Skin of body (tissue), 2 donors: Measurements from ENCODE around the gene APOD. TPM values are rescaled to one million over a fixed set of nuclear protein-coding genes. Genes with fewer than 3 reads are reported as not detected.
"Not testable (repeated sequence)": the region's sequence is repeated elsewhere in the genome, so short reads cannot be mapped to it uniquely, and the experiment has no call there.

Experiments
- DNase-seq: peaks from one replicate; lab custom pipeline; 2025; lab: John Stamatoyannopoulos, UW
- total RNA-seq: library from RNA; depleted of rRNA; stranded (reverse); fragments of >200 nt; gene quantifications from one replicate; pipeline ENCODE4 v1.2.3, GENCODE V29; 2014

Gene APOD
- total RNA-seq, 1 donor from 2014 or later = 24.9 TPM

DNA sequence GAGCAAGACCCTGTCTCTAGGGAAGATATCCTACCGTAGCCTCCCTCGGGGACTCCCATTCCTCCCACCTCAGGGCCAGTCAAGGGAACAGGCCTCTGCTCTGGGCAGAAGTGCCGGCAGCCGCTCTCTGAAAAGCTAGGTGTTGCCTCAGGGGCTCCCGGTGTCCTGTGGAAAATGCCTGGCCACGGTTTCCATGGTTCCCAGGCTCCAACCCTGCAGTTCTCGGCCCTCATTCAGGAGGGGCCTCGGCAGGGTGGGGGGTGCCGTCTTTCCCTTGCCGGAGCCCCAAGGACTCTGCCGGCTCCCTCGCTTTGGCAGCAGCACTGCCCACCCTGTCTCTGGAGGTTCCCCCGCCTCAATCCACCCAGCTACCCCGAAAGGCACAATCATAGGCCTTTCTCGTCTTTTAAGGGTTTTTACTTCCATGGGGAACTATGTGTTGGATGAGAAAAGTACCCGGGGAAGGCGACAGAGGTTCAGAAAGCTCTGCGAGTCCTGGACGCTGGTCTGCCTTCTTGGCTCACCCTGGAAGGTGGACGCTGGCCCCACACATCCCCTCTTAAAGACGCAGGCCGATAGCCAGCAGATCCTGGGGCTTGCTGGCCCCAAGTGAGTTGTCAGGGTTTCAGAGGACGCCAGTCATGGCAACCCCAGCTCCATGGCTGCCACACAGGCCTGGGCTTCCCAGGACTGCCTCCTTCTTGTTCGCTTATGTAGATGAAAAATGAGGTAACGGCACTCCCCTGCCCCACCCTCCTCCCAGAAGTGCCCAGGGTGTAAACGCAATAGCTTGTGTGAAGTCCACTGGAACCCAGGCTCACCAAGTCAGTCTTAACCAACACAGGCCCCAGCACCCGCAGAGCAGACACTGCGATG lies 34.3 kb upstream of the APOD start:
- not testable (repeated sequence) for DNase-seq

DNA sequence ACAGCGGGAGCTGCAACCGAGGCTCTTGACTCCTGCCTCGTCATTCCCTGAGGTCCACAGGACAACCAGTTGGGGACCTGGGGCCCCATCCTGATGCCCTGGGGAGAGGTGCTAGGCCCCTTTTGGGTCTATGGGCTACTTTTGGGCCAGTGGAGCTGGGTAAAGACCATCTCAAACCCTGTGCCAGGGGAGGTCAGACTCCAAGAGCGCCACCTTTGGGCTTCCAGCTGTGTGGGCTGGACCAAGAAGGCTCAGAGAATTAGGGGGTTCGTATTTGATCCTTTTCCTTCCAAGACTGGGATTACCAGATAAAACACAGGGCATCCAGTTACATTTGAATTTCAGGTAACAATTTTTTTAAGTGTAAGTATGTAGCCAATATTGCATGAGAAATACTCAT lies 33.4 kb upstream of the APOD start:
- not testable (repeated sequence) for DNase-seq

DNA sequence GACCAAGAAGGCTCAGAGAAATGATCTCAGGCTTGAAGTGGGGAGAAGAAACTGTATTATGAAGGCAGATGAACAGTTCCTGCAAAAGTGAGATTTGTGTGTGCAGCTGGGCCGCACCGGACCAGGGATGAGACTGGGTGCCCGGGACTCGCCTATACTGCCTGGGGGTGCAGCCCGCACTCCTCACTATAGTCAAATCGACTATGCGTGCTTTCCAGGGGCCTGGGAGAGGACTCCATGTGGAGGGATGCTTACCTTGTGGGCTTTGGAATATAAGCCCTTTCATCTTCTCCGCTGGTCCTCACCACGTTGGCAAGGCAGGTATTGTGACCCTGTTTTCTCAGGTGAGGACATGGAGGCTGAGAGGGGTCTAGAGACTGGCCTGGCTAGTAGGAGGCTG lies 32.9 kb upstream of the APOD start:
- no peak for DNase-seq

DNA sequence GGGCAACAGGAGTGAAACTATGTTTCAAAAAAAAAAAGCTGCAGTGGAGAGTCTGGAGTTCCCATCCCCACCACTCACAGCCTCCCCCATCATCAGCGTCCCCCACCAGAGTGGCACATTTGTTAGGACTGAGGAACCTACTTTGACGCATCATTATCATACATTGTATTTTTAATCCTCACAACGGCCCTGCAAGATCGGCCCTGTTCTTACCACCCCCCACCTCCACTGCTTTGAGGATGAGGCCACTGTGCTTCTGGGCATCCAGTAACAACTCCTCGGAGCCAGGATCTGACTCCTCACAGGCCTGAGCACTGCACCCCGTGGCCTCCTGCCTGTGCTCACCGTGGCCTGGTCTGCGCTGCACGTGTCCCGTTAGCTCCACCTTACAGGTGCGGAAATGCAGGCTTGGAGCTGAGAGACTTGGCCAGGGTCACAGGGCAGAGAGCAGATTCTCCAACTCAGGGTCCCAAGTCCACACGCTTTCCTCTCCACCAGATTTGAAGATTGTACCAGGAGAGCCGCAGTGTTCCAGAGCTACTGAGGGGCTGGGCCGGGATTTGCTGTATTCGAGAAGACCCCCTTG lies 32.3 kb upstream of the APOD start:
- DNase-seq = not testable (repeated sequence)

DNA sequence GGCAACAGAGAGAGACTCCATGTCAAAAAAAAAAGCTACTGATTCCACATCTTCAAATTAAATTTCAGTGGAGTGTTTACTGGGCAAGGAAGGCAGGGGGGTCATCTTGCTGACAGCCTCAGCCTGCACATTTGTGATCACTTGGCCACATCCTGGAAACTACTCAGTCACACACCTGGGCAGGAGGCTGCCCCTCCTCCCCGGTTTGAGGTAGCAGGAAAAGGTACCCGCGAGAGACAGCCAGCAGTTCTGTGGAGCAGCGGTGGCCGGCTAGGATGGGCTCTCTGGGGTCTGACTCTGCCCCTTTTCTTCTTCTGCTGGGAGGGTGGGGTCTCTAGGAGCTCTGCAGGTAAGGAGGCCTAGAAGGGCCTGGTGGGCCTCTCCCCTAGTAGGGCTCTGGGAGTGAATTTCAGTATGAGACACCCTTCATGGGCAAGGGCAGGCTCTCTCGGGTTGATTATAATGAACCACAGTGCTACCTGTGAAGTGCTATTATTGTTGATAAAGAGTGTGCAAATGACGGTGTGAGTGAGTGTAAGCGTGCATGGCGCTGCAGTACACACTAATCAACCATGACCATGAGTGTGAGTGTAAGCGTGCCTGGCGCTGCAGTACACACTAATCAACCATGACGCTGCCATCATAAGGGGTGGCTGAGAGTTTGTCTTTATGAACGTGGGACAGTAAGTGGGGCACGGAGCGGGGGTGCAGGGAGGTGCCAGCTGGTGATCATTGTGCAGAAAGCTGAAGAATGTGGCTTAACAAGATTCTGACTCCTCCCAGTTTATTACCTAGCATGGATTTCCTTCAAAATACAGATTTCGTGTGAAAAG lies 31.1 kb upstream of the APOD start:
- not testable (repeated sequence) for DNase-seq

DNA sequence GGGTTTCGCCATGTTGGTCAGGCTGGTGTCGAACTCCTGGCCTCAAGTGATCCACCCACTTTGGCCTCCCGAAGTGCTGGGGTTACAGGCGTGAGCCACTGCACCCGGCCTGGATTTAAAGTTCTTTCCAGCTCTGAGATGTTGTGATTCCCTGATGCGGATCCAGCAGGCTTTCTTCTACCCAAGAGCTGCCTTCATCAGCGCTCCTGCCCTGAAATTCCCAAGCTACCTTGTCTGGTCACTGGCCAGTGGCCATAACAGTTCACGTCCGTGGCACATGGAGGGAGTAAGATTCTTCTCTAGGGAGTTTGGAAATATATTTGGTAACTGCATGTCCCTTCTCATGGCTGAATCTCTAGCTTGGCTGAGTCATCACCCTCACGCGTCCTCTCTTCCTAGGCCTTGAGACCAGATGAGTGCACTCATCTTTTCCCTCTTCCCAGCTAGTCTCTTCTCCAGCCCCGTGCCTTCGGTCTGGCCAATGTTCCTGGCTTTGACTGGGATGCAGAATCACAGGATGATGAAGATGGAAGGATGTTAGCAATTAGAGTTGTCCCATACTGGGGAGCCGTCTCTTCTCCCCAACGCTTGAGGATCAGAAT lies 29.8 kb upstream of the APOD start:
- no peak for DNase-seq

DNA sequence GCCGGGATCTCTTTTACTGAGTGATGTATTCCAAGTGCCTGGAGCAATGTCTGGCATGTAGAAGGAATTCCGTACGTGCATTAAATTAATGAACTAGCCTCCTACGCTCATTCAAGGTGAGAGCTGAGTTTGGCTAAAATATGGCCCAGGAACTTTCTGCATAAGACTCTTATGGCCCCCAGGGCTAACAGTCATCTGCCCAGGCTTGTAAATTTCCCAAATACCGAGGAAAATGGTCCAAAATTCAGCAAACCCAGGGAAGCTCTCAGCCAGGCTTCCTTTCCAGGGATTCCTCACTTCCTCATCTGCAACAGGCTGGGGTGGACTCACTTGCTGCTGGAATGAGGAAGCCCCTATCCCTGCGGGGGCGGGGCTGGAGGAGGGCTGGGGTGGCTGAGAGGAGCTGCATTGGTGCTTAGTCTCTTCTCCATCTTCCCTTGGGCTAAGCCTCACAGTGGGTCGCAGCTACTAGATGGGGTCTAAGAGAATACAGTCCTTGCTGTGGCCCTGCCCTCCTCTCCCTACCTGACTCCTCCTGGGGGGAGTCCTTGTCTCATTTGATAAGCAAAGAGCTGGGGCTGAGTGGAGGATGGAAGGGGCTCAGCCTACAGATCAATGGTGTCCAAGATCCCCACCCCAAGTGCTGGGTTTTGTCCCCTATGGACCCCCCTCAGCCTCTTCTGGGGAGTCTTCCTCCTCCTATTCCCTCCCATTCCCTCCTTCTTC lies 28.5 kb upstream of the APOD start:
- no peak for DNase-seq

DNA sequence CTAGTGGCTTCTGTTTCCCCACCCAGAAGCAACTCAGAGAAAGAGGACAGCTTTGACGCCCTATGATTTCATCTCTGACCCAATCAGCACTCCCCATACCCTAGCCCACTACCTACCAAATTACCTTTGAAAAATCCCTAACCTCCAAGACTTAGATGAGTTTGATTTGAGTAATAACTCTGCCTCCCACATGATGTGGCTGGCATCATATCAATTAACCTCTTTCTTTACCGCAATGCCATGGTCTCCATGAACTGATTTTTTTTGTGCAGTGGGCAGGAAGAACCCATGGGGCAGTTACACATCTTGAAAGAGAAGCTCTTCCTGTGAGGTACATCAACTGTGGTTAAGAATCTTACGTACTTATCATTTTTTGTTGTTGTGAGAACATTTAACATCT lies 25.5 kb upstream of the APOD start:
- DNase-seq = no peak

DNA sequence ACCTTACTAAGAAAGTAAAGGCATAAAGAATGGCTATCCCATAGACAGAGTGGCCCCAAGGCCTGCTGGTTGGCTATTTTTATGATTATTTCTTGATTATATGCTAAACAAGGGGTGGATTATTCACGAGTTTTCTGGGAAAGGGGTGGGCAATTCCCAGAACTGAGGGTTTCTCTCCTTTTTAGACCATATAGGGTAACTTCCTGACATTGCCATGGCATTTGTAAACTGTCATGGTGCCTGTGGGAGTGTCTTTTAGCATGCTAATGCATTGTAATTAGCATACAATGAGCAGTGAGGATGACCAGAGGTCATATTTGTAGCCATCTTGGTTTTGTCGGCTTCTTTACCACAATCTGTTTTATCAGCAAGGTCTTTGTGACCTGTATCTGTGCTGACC lies 18.0 kb upstream of the APOD start:
- not testable (repeated sequence) for DNase-seq

DNA sequence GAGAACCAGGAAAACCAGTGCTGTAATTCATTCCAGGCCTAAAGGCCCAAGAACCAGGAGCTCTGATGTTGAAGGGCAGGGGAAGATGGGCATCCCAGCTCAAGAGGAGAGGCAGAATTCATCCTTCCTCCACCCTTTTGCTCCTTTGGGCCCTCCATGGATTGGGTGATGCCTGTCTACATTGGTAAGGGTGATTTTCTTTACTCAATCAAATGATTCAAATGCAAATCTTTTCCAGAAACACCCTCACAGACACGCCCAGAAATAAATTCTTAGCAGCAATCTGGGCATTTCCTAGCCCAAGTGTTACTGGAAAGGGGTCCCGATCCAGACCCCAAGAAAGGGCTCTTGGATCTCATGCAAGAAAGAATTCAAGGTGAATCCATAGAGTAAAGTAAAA lies 17.6 kb upstream of the APOD start:
- DNase-seq = no peak

DNA sequence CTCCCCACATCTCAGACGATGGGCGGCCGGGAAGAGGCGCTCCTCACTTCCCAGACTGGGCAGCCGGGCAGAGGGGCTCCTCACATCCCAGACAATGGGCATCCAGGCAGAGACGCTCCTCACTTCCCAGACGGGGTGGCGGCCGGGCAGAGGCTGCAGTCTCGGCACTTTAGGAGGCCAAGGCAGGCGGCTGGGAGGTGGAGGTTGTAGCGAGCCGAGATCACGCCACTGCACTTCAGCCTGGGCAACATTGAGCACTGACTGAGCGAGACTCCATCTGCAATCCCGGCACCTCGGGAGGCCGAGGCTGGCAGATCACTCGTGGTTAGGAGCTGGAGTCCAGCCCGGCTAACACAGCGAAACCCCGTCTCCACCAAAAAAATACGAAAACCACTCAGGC lies 16.2 kb upstream of the APOD start:
- DNase-seq = not testable (repeated sequence)

DNA sequence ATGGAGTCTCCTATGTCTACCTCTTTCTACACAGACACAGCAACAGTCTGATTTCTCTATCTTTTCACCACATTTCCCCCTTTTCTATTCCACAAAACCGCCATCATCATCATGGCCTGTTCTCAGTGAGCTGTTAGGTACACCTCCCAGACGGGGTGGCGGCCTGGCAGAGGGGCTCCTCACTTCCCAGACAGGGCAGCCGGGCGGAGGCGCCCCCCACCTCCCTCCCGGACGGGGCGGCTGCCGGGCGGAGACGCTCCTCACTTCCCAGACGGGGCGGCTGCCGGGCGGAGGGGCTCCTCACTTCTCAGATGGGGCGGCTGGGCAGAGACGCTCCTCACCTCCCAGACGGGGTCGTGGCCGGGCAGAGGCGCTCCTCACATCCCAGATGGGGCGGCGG lies 15.8 kb upstream of the APOD start:
- not testable (repeated sequence) for DNase-seq

DNA sequence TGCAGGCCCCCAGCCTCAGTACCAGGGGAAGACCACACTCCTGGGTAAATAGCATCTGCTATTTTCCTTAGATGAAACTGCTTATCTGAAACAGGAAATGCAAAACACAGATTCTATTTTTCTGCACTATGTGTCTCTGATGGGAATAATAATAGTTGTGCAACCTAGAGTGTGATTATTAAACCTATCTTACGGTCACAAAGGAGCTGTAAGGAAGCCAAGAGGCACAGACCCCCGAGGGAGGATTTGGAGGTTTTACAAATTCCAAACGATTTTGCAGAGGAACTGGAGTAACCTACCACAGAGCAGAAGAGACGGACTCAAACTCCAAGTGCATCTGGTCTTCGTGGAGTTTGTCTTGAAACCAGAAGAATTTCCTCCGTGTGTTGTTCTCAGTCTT lies 14.1 kb upstream of the APOD start:
- DNase-seq = peak; percentile 61

DNA sequence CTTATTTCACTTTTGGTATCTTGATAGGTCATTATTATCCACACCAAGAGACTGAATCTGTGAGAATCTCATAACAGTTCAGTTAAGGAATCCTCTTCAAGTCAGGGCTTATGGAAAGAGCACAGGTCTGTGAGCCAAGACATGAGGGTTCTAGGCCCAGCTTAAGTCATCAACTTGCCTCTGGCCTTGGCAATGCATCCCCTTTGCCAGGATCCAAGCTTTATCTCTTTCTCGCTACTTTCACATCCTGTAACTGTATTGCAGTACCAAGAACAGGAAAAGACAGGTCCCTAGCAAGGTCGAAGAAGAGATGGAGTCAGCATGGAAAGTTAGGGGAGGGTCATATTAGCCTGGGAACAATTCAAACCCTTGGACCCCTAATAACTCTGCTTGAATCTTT lies 13.5 kb upstream of the APOD start:
- no peak for DNase-seq

DNA sequence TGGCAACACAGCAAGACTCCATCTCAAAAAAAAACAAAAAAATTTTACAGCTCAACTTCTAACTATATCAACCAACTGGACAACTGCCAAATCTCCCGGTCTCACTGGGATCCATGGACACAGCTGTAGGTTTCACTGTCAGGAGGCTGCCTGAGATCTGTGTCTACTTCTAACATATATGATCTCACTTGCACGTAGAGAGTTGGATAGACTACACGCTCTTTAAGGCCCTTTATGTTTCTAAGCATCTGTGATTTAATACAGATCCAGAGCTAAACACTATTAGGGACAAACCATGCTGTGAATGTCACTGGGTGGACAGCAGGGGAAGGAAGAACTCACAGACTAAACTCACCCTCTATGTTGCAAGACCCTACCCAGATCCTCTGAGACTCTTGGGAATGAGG lies 13.0 kb upstream of the APOD start:
- peak; percentile 40 for DNase-seq

DNA sequence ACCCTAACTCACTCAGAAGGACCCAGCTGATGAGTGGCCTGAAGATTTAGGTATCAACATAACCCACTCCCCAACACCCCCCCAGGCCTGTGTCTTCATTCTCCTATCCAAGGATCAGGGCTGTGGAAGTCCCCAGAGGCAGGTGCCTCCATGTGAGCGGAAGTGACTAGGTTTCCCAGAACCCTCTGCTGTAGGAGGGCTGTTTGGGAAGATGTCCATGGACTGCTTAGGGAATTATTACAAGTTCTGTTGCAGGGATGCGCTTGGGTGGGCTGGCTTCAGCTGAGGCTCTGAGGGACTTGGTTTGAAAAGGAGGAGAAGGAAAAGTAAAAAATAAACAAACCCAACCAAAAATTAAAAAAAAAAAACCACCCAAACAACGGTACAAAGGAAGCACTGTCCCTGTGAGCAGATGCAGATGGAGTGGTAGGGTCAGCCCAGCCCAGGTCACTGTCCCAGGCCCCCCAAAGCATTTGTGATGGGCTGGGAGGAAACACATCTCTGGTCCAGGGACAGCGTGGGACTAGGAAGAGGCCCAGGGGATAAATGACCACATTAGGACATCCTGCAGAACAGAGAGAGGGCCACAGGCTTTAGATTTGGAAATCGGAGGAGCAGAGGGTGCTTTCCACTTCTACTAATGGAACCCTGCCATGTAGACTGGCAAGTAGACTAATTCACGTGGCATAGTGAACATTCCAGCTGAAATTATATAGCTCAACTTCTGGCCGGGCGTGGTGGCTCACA lies 12.2 kb upstream of the APOD start:
- no peak for DNase-seq

DNA sequence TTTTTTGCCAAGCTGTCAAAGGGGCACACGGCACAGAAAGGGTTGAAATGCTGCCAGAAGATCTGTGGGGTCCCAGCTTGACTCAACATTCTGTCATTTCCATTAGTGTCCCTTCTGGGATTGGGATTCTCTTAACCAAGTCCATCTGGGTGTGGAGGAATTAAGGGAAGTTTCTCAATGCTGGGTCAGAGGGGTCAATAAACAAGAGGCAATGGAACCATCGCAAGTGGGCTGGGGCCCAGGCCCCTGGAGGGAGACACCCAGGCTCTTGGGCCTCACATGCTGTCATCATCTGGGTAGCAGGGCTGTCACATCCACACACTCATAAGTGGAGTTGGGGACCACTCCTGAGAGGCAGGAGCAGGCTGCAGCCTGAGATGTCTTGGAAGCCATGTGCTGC lies 8.1 kb upstream of the APOD start:
- DNase-seq = no peak

DNA sequence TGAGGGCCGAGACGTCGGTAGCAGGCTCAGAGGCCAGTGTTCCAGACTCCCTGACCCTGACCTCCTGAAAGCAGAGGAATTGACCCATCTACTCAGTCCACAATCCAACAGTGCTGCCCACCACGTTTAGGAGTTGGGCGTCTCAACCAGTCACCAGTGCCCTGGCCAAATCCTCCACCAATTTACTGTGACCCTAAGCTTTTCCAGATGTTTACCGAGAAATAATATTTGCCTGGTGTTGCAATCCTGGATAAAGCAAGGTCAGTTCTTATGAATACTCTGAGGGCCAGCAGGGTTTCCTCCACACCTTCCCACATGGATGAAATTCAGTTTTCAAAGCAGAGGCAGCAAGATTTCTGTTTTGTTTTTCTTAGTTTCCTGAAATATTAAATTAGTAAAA lies 7.5 kb upstream of the APOD start:
- DNase-seq = no peak

DNA sequence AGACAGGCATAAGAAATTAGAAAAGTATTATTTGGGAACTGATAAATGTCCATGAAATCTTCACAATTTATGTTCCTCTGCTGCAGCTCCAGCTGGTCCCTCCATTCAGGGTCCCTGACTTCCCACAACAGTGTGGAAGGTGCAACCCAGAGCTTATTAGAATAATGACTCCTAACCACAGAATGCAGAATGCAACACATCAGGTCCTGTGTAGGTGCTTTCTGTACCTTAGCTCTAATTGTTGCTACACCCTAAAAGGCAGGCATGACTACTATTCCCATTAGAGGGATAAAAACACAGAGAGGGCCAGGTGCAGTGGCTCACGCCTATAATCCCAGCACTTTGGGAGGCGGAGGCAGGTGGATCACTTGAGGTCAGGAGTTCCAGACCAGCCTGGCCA lies 6.6 kb upstream of the APOD start:
- DNase-seq = not testable (repeated sequence)

DNA sequence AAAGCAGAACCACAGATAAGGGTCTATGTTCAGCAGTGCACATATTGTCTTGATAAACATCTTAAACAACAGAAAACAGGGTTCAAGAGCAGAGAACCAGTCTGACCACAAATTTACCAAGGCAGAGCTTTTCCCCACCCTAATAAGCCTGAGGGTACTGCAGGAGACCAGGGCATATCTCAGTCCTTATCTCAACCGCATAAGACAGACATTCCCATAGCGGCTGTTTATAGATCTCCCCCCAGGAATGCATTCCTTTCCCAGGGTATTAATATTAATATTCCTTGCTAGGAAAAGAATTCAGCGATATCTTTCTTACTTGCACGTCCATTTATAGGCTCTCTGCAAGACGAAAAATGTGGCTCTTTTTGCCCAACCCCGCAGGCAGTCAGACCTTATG lies 6.1 kb upstream of the APOD start:
- DNase-seq = not testable (repeated sequence)
